Fibroblast of the aortic adventitia (primary cell): Measurements from ENCODE around the gene INHBE. TPM values are rescaled to one million over a fixed set of nuclear protein-coding genes. Genes with fewer than 3 reads are reported as not detected.
A peak's percentile ranks its signal among the peaks of the same experiment; 100 is the strongest.

Source experiments
- DNase-seq: peaks from one replicate; pipeline ENCODE4 v3.0.0-alpha.2; 2010; ENCODE audit warnings: low read depth
- H3K4me3 ChIP-seq: 2 replicates; pipeline ENCODE4 v1.5.1; 2011; ENCODE audit warnings: low read depth, mild to moderate bottlenecking, control low read depth, low read length, moderate library complexity
- CTCF ChIP-seq: IDR thresholded peaks from 2 replicates; pipeline ENCODE4 v1.5.1; 2011; ENCODE audit warnings: mild to moderate bottlenecking, low read length, control low read depth, inconsistent platforms; ENCODE audit not compliant: insufficient read depth
- total RNA-seq: library from RNA; depleted of rRNA; stranded (reverse); fragments of >200 nt; gene quantifications from 2 replicates; pipeline ENCODE4 v1.2.3, GENCODE V29; 2012; ENCODE audit warnings: low replicate concordance

Gene INHBE
- total RNA-seq, 1 donor = 0.99 TPM

DNA sequence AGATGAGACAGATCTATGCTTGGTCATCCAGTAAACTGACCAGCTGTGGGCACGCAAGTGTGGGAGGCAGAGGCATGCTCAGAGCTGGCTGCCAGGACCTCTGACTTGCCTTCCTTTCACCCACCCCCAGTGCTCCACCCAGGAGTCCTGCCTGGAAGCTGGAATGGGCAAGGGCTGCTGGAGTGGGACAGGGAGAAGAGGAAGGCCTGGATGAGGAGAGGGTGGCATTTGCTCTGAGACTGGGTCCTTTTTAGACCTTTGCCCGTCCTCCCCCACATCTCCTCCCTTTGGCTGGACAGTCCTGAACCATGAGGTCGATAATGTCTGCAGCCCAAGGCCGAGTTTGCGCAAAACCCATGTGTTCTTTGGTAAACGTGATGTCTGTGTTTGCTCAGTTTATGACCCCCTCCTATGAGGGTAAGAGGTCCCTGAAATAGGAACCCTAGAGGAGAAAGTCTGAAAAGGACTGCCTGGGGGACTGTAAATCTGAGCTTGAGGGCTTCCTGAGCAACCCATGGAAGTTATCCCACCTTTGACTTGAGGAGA is 3.8 kb upstream of the INHBE start:
- H3K4me3 ChIP-seq = no peak overlapping the region
- no peak for DNase-seq
- no peak for TF ChIP-seq CTCF

GRCh38 chr12:57452181-57452936 is 2.7 kb upstream of the INHBE start:
- TF ChIP-seq CTCF = no peak
- peak; percentile 86 for DNase-seq
- no peak overlapping the region for H3K4me3 ChIP-seq

DNA sequence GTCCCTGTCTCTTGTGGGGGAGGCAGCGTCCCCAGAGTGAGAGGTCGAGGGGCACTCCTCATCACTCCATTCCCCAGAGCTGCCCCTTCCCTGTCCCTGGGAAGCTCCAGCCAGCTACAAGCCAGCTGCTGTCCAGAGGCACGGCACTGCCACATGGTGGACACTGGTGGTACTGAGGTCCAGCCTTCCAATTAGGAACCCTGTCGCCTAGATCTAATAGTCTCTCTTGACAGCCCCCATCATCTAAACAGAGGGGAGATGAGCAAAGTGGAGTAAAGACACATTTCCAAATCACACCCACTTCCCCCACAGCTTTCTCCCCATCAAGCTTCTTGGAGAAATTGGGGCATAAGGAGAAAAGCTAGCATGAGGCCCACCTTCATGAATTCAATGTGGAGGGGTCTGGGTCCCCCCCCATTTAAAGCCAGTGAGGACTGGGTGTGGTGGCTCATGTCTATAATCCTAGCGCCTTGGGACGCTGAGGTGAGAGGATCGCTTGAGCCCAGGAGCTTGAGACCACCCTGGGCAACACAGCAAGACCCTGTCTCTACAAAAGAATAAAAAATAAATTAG is 2.1 kb upstream of the INHBE start:
- DNase-seq = peak; percentile 81
- peak; percentile 96 for TF ChIP-seq CTCF
- no peak overlapping the region for H3K4me3 ChIP-seq

- DNase-seq = no peak
- no peak for TF ChIP-seq CTCF
- H3K4me3 ChIP-seq = no peak overlapping the region
Observed at GRCh38 chr12:57454213-57454565, 918 bp upstream of the INHBE start.

DNA sequence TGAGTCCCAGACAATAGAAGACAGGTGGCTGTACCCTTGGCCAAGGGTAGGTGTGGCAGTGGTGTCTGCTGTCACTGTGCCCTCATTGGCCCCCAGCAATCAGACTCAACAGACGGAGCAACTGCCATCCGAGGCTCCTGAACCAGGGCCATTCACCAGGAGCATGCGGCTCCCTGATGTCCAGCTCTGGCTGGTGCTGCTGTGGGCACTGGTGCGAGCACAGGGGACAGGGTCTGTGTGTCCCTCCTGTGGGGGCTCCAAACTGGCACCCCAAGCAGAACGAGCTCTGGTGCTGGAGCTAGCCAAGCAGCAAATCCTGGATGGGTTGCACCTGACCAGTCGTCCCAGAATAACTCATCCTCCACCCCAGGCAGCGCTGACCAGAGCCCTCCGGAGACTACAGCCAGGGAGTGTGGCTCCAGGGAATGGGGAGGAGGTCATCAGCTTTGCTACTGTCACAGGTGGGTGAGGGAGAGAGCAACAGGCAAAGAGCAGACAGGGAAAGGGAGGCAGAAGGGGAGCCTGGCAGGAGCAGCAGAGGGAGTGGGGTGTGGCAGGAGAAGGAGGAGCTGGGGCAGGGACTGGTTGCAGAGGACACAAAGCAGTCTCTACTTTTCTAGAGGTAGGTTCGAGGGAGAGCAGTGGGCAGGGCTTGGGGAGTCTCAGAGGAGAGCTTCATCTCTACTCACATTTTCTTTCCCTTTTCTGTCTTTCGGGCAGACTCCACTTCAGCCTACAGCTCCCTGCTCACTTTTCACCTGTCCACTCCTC is 452 bp downstream of the INHBE start:
- peak overlapping the region; percentile 35 for H3K4me3 ChIP-seq
- TF ChIP-seq CTCF = no peak
- DNase-seq = no peak

GRCh38 chr12:57456145-57456700 is 1.1 kb downstream of the INHBE start:
- DNase-seq = peak; percentile 28
- no peak overlapping the region for H3K4me3 ChIP-seq
- peak; percentile 57 for TF ChIP-seq CTCF
